HepG2 (cell line): Measurements from ENCODE around the gene TPST1. TPM values are rescaled to one million over a fixed set of nuclear protein-coding genes. Genes with fewer than 3 reads are reported as not detected.
A peak's percentile ranks its signal among the peaks of the same experiment; 100 is the strongest.

Experiments
- ARID4A ChIP-seq: sonication (generic); formaldehyde crosslinking; IDR thresholded peaks from 2 replicates; pipeline ENCODE4 v1.5.0; 2020; ENCODE audit warnings: mild to moderate bottlenecking, missing genetic modification reagents, borderline replicate concordance
- ATF6 ChIP-seq: sonication (generic); formaldehyde crosslinking; conservative IDR thresholded peaks from 2 replicates; pipeline ENCODE4 v1.4.0; 2020; ENCODE audit warnings: missing genetic modification reagents
- DMAP1 ChIP-seq: IDR thresholded peaks from 2 replicates; pipeline ENCODE4 v1.6.1; 2016
- ELF1 ChIP-seq: sonication (generic); formaldehyde crosslinking; IDR thresholded peaks from 2 replicates; pipeline ENCODE4 v1.4.0; 2020; ENCODE audit warnings: missing genetic modification reagents
- FIP1L1 ChIP-seq: fragments of 200-400 bp; formaldehyde crosslinking; IDR thresholded peaks from 2 replicates; pipeline ENCODE4 v1.6.1; 2018; ENCODE audit warnings: low read depth, mild to moderate bottlenecking, low read length, moderate library complexity, borderline replicate concordance; ENCODE audit not compliant: insufficient read depth
- KDM3A ChIP-seq: IDR thresholded peaks from 2 replicates; pipeline ENCODE4 v1.6.1; 2018; ENCODE audit warnings: low read depth, missing compliant biosample characterization
- MEIS1 ChIP-seq: sonication (generic); formaldehyde crosslinking; IDR thresholded peaks from 2 replicates; pipeline ENCODE4 v1.9.0; 2021; ENCODE audit warnings: mild to moderate bottlenecking, missing genetic modification reagents, moderate library complexity, borderline replicate concordance
- PRDM15 ChIP-seq: sonication (generic); formaldehyde crosslinking; IDR thresholded peaks from 2 replicates; pipeline ENCODE4 v1.4.0; 2020; ENCODE audit warnings: missing genetic modification reagents
- RFXANK ChIP-seq: IDR thresholded peaks from 2 replicates; pipeline ENCODE4 v1.6.1; 2016
- TAF15 ChIP-seq: fragments of 200-400 bp; formaldehyde crosslinking; IDR thresholded peaks from one replicate; pipeline ENCODE4 v1.6.1; 2018; ENCODE audit warnings: mild to moderate bottlenecking, low read depth, low read length; ENCODE audit not compliant: poor library complexity, severe bottlenecking
- YEATS4 ChIP-seq: sonication (generic); formaldehyde crosslinking; IDR thresholded peaks from 2 replicates; pipeline ENCODE4 v1.4.0; 2020; ENCODE audit warnings: missing genetic modification reagents, borderline replicate concordance
- ZBTB1 ChIP-seq: sonication (generic); formaldehyde crosslinking; IDR thresholded peaks from 2 replicates; pipeline ENCODE4 v1.4.0; 2020; ENCODE audit warnings: missing genetic modification reagents, borderline replicate concordance
- ZFP37 ChIP-seq: sonication (generic); formaldehyde crosslinking; IDR thresholded peaks from 2 replicates; pipeline ENCODE4 v1.4.0; 2020; ENCODE audit warnings: missing genetic modification reagents, borderline replicate concordance
- ZMYM4 ChIP-seq: sonication (generic); formaldehyde crosslinking; IDR thresholded peaks from 2 replicates; pipeline ENCODE4 v1.8.1; 2023; ENCODE audit warnings: mild to moderate bottlenecking, missing genetic modification reagents
- ZNF207 ChIP-seq: fragments of 450-650 bp; IDR thresholded peaks from 2 replicates; pipeline ENCODE4 v1.6.1; 2016; ENCODE audit warnings: antibody characterized with exemption, borderline replicate concordance
- ZNF335 ChIP-seq: sonication (generic); formaldehyde crosslinking; IDR thresholded peaks from 2 replicates; pipeline ENCODE4 v1.4.0; 2020; ENCODE audit warnings: missing genetic modification reagents
- polyA plus RNA-seq, 8 experiments: library from polyadenylated mRNA; depleted of rRNA in 3 of 8; stranded (reverse) in 7 of 8; unstranded in 1 of 8; fragments of >200 nt; fragmentation: Illumina TruSeq in 4 of 8; extraction: Trizol in 4 of 8; gene quantifications; 2 replicates each; pipeline versions ENCODE4 v1.2.1 to v1.2.3, GENCODE V29; 2011 to 2016; ENCODE audit warnings: low read depth in 4 of 8, missing spikeins in 1 of 8, mixed read lengths in 1 of 8; ENCODE audit not compliant: insufficient read depth in 1 of 8
- total RNA-seq, 5 experiments: library from RNA; depleted of rRNA; stranded (reverse); fragments of >200 nt; fragmentation: Illumina TruSeq; extraction: Trizol; gene quantifications; 2 replicates each; pipeline ENCODE4 v1.2.3, GENCODE V29; 2016; ENCODE audit warnings: low read depth in 1 of 5

Gene TPST1
- total and polyA plus RNA-seq, 2 of the 13 experiments (the other 11 are each of a cell fraction or from before 2014, with no cell fraction given), result 24.3 to 34.1 TPM

- TF ChIP-seq ARID4A (CRISPR knock-in tag) (peak; percentile 93), TAF15 (no peak), MEIS1 (peak; percentile 53; the same call in 1 of the 2 replicates), KDM3A (no peak; the same call in 1 of the 2 replicates), YEATS4 (CRISPR knock-in tag) (peak; percentile 86; the same call in 1 of the 2 replicates), ZNF335 (CRISPR knock-in tag) (no peak), ZMYM4 (CRISPR knock-in tag) (peak; percentile 90), DMAP1 (CRISPR knock-in tag) (peak; percentile 65), ZBTB1 (CRISPR knock-in tag) (no peak), ELF1 (CRISPR knock-in tag) (peak; percentile 49), ZFP37 (no peak), FIP1L1 (no peak), RFXANK (CRISPR knock-in tag) (peak; percentile 58; the same call in 1 of the 2 replicates), ATF6 (CRISPR knock-in tag) (no peak), PRDM15 (CRISPR knock-in tag) (peak; percentile 36; the same call in 1 of the 2 replicates), ZNF207 (no peak)
These were observed at the start of gene TPST1 (continued) for GRCh38 chr7:66204822-66205740.
